H1 (cell line): ENCODE measurements around the gene NAMPT. TPM values are rescaled to one million over a fixed set of nuclear protein-coding genes. Genes with fewer than 3 reads are reported as not detected.

Experiments used
- CTCF ChIA-PET: fragments of 300-600 bp; sonication (Branson Sonifier 250); formaldehyde crosslinking; loops from one replicate; lab custom pipeline; 2021; ENCODE audit not compliant: partially characterized antibody; lab: Charles Lee
- POLR2A ChIA-PET: fragments of 300-600 bp; sonication (Branson Sonifier 250); formaldehyde crosslinking; loops from one replicate; lab custom pipeline; 2021; ENCODE audit warnings: inconsistent platforms; ENCODE audit not compliant: partially characterized antibody; lab: Charles Lee
- DNase-seq, 2 experiments: peaks; one replicate each; pipeline versions ENCODE4 v3.0.0 to v3.0.0-alpha.2; 2010 to 2022; ENCODE audit warnings: low spot score in 2 of 2, low read depth in 1 of 2, mixed read lengths in 1 of 2
- FAIRE-seq: peaks from 2 replicates; lab custom pipeline; 2011; peaks lifted over from hg19 to GRCh38; lab: Jason Lieb, UNC
- H2AFZ ChIP-seq: 2 replicates; pipeline ENCODE4 v1.8.1; 2012; ENCODE audit warnings: low read length, inconsistent platforms
- H2AK5ac ChIP-seq: 2 replicates; pipeline ENCODE4 v1.6.1; 2013; ENCODE audit warnings: low read depth, low read length
- H2BK120ac ChIP-seq: replicated peaks from 2 replicates; pipeline ENCODE3; 2013; ENCODE audit warnings: low read depth, low read length, inconsistent platforms
- H2BK12ac ChIP-seq: 2 replicates; pipeline ENCODE4 v1.6.1; 2013; ENCODE audit warnings: low read depth, low read length
- H2BK15ac ChIP-seq: 2 replicates; pipeline ENCODE4 v1.6.1; 2013; ENCODE audit warnings: low read length
- H2BK20ac ChIP-seq: 2 replicates; pipeline ENCODE4 v1.6.1; 2013; ENCODE audit warnings: low read length
- H2BK5ac ChIP-seq: 2 replicates; pipeline ENCODE4 v1.6.1; 2013; ENCODE audit warnings: low read depth, low read length
- H3K14ac ChIP-seq: 2 replicates; pipeline ENCODE4 v1.6.1; 2013; ENCODE audit warnings: inconsistent platforms; ENCODE audit not compliant: insufficient read length
- H3K18ac ChIP-seq: 2 replicates; pipeline ENCODE4 v1.6.1; 2013; ENCODE audit warnings: low read length; ENCODE audit errors: extremely low read depth
- H3K23ac ChIP-seq: 2 replicates; pipeline ENCODE4 v1.6.1; 2013; ENCODE audit warnings: inconsistent platforms; ENCODE audit not compliant: insufficient read length
- H3K23me2 ChIP-seq: 2 replicates; pipeline ENCODE4 v1.6.1; 2013; ENCODE audit warnings: low read depth, low read length
- H3K27ac ChIP-seq: 2 replicates; pipeline ENCODE4 v1.6.1; 2011; ENCODE audit warnings: low read depth, low read length, inconsistent platforms
- H3K27me3 ChIP-seq, 4 experiments: replicated peaks in 1 of 4; 1 replicate in 1 of 4; 2 replicates in 3 of 4; pipeline versions ENCODE4 v1.6.1 to v1.8.1; 2011 to 2013; ENCODE audit warnings: low read length in 3 of 4, mild to moderate bottlenecking in 3 of 4, inconsistent platforms in 2 of 4, mixed read lengths in 2 of 4, moderate library complexity in 1 of 4; ENCODE audit not compliant: control insufficient read depth in 3 of 4, insufficient read depth in 3 of 4; ENCODE audit errors: extremely low read depth in 1 of 4
- H3K36me3 ChIP-seq, 4 experiments: 2 replicates each; pipeline versions ENCODE4 v1.6.1 to v1.8.1; 2011 to 2013; ENCODE audit warnings: mild to moderate bottlenecking in 4 of 4, low read length in 3 of 4, moderate library complexity in 2 of 4, control low read depth in 1 of 4, inconsistent platforms in 1 of 4; ENCODE audit not compliant: insufficient read depth in 4 of 4, control insufficient read depth in 2 of 4
- H3K4ac ChIP-seq: replicated peaks from 2 replicates; pipeline ENCODE3; 2013; ENCODE audit warnings: low read length, low read depth, mixed read lengths, inconsistent platforms; ENCODE audit not compliant: insufficient read length
- H3K4me1 ChIP-seq, 4 experiments: replicated peaks in 1 of 4; 1 replicate in 1 of 4; 2 replicates in 3 of 4; pipeline versions ENCODE4 v1.6.1 to v1.8.1; 2011 to 2013; ENCODE audit warnings: low read length in 3 of 4, inconsistent platforms in 2 of 4, mixed read lengths in 1 of 4; ENCODE audit not compliant: insufficient read depth in 4 of 4, control insufficient read depth in 3 of 4
- H3K4me2 ChIP-seq, 2 experiments: 2 replicates each; pipeline versions ENCODE4 v1.6.1 to v1.8.1; 2011 to 2013; ENCODE audit warnings: low read depth in 2 of 2, low read length in 2 of 2, control low read depth in 1 of 2, inconsistent platforms in 1 of 2, mild to moderate bottlenecking in 1 of 2; ENCODE audit not compliant: insufficient read depth in 1 of 2
- H3K4me3 ChIP-seq, 4 experiments: fragments of 200-600, 300-600 bp in 1 of 4; sonication (generic), shearing (Covaris generic), sonication (Bioruptor Twin) in 1 of 4; 2 replicates each; pipeline versions ENCODE4 v1.5.1 to v1.8.1; 2011 to 2016; ENCODE audit warnings: low read length in 4 of 4, low read depth in 3 of 4, control low read depth in 2 of 4, inconsistent platforms in 2 of 4, mild to moderate bottlenecking in 2 of 4, mixed read lengths in 1 of 4, moderate library complexity in 1 of 4; ENCODE audit not compliant: insufficient read depth in 2 of 4; ENCODE audit errors: extremely low read depth in 1 of 4
- H3K56ac ChIP-seq: replicated peaks from 2 replicates; pipeline ENCODE3; 2013; ENCODE audit warnings: low read depth, mild to moderate bottlenecking, mixed read lengths, low read length, inconsistent platforms; ENCODE audit not compliant: insufficient read length
- H3K79me1 ChIP-seq: 2 replicates; pipeline ENCODE4 v1.6.1; 2013; ENCODE audit warnings: low read depth, low read length, control low read depth
- H3K79me2 ChIP-seq, 2 experiments: 2 replicates each; pipeline versions ENCODE4 v1.6.1 to v1.8.1; 2012 to 2013; ENCODE audit warnings: low read length in 2 of 2, mild to moderate bottlenecking in 2 of 2, inconsistent platforms in 1 of 2; ENCODE audit not compliant: insufficient read depth in 2 of 2, control insufficient read depth in 1 of 2
- H3K9ac ChIP-seq, 4 experiments: replicated peaks in 1 of 4; 1 replicate in 1 of 4; 2 replicates in 3 of 4; pipeline versions ENCODE4 v1.6.1 to v1.8.1; 2011 to 2013; ENCODE audit warnings: low read depth in 3 of 4, low read length in 3 of 4, control low read depth in 2 of 4, mild to moderate bottlenecking in 2 of 4, moderate library complexity in 2 of 4, inconsistent platforms in 1 of 4; ENCODE audit errors: extremely low read depth in 1 of 4
- H3K9me3 ChIP-seq, 2 experiments: 2 replicates each; pipeline versions ENCODE4 v1.6.1 to v1.8.1; 2012 to 2013; ENCODE audit warnings: mild to moderate bottlenecking in 2 of 2, moderate library complexity in 2 of 2, control low read depth in 1 of 2, inconsistent platforms in 1 of 2, low read depth in 1 of 2, low read length in 1 of 2, mixed read lengths in 1 of 2; ENCODE audit not compliant: insufficient read depth in 2 of 2
- H4K20me1 ChIP-seq, 2 experiments: replicated peaks in 1 of 2; 2 replicates each; pipeline versions ENCODE3 to v1.8.1; 2011 to 2013; ENCODE audit warnings: inconsistent platforms in 2 of 2, low read length in 2 of 2, mild to moderate bottlenecking in 1 of 2; ENCODE audit not compliant: insufficient read depth in 2 of 2, control insufficient read depth in 1 of 2
- H4K5ac ChIP-seq: 2 replicates; pipeline ENCODE4 v1.6.1; 2013; ENCODE audit warnings: low read length, low read depth, mixed read lengths, inconsistent platforms; ENCODE audit not compliant: insufficient read length
- H4K8ac ChIP-seq: 2 replicates; pipeline ENCODE4 v1.8.0; 2013; ENCODE audit warnings: mild to moderate bottlenecking, moderate library complexity, low read length, inconsistent platforms; ENCODE audit not compliant: insufficient read depth; ENCODE audit errors: extremely low read depth
- H4K91ac ChIP-seq: replicated peaks from 2 replicates; pipeline ENCODE3; 2013; ENCODE audit warnings: low read length, mixed read lengths, inconsistent platforms; ENCODE audit not compliant: insufficient read length
- E2F6 ChIP-seq: IDR thresholded peaks from 2 replicates; pipeline ENCODE4 v1.6.1; 2012; ENCODE audit warnings: inconsistent platforms
- POU5F1 ChIP-seq: IDR thresholded peaks from 2 replicates; pipeline ENCODE4 v1.6.1; 2011; ENCODE audit warnings: low read depth, mild to moderate bottlenecking, low read length, moderate library complexity
- SP1 ChIP-seq: IDR thresholded peaks from 2 replicates; pipeline ENCODE4 v1.6.1; 2011; ENCODE audit warnings: low read depth, low read length
- WGBS, 2 experiments: shearing (Covaris generic) in 1 of 2; methylation state at CpG; one replicate each; pipeline versions ENCODE4 v1.1.6 to v1.1.7; 2013 to 2015; ENCODE audit warnings: low lambda C conversion rate in 2 of 2, mixed read lengths in 2 of 2, inconsistent platforms in 1 of 2, low coverage in 1 of 2, missing lambda C conversion rate in 1 of 2; ENCODE audit not compliant: insufficient replicate concordance in 2 of 2, insufficient coverage in 1 of 2, insufficient read length in 1 of 2; ENCODE audit errors: extremely low coverage in 1 of 2, missing lambda C conversion rate in 1 of 2; 5-methylcytosine and 5-hydroxymethylcytosine counted together
- polyA plus RNA-seq, 7 experiments: library from polyadenylated mRNA; depleted of rRNA in 3 of 7; stranded (reverse) in 5 of 7; unstranded in 2 of 7; fragments of >200 nt in 5 of 7; fragments of 200-250 nt in 2 of 7; gene quantifications; 1 replicate in 5 of 7; 2 replicates in 1 of 7; 4 replicates in 1 of 7; pipeline versions ENCODE4 v1.2.1 to v1.2.3, GENCODE V29; 2011 to 2013; ENCODE audit warnings: missing spikeins in 2 of 7, mixed read lengths in 2 of 7
- total RNA-seq: library from RNA; stranded (reverse); fragmentation: NEBNext Ultra II Directional; extraction: Animal tissue kit (Norgen Biotek cat#: 25700); gene quantifications from 2 replicates; pipeline ENCODE4 v1.2.1, GENCODE V29; 2021

NAMPT gene
- total and polyA plus RNA-seq, 2 of the 8 experiments (the other 6 are each of a cell fraction or from before 2014, with no cell fraction given): 15.4 to 95.9 TPM

- Histone ChIP-seq H2BK20ac (no peak overlapping the region), H2AFZ (no peak overlapping the region), H4K91ac (no peak overlapping the region), H4K5ac (no peak overlapping the region), H3K4me1 (no peaks in the 10 kb centered on the region), H3K18ac (no peak overlapping the region), H3K4ac (no peak overlapping the region), H2BK5ac (no peak overlapping the region), H2AK5ac (no peak overlapping the region), H3K56ac (no peak overlapping the region), H3K79me2 (no peaks in the 10 kb centered on the region), H3K23me2 (no peaks in the 10 kb centered on the region), H3K36me3 (no peaks in the 10 kb centered on the region), H3K14ac (no peak overlapping the region), H3K4me3 (no peak overlapping the region), H3K4me2 (no peak overlapping the region), H3K79me1 (no peaks in the 10 kb centered on the region), H4K8ac (no peak overlapping the region), H3K9me3 (peaks cover 5 to 11% of the 10 kb centered on the region in 2 experiments; a peak in 2 of 4 replicates), H3K23ac (no peak overlapping the region), H2BK120ac (no peak overlapping the region), H2BK12ac (no peak overlapping the region), H4K20me1 (no peaks in the 10 kb centered on the region), H3K27ac (no peak overlapping the region), H2BK15ac (no peak overlapping the region)
- DNase-seq: no peak
- POLR2A ChIA-PET: interaction anchor here (0.6 kb wide), 1 partner anchor 120 kb away, joined by 3 read pairs; no protein-coding TSS in a partner anchor
- CTCF ChIA-PET: interaction anchor here (1.0 kb wide), 1 partner anchor 156 kb away, joined by 3 read pairs; no protein-coding TSS in a partner anchor
- 93% methylated on average over 4 of the region's 4 CpGs; no CpG with 5 or more reads in 1 of the 2 experiments for WGBS, 2 experiments
- FAIRE-seq: no peak
- TF ChIP-seq E2F6 (no peak), POU5F1 (no peak), SP1 (no peak)
- TF ChIP-seq, all 59 proteins: peak for 0
- no peaks in the 10 kb centered on the region for H3K27me3 ChIP-seq
- H3K9ac ChIP-seq: no peak overlapping the region
These were observed 47.4 kb upstream of the NAMPT start for GRCh38 chr7:106332201-106332600.
